ENCODE results near the gene TTC9.
"Not testable (repeated sequence)": the region's sequence is repeated elsewhere in the genome, so short reads cannot be mapped to it uniquely, and the experiment has no call there.

TTC9 gene

GRCh38 chr14:70683983-70684382, 42.3 kb downstream of the TTC9 start:
- H3K4me1 ChIP-seq (ENCODE audit: control insufficient read depth, insufficient read depth, low read length, poor library complexity, severe bottlenecking): no peaks in the 10 kb centered on the region
- H3K9me3 ChIP-seq (ENCODE audit: control insufficient read depth, low read length): no peaks in the 10 kb centered on the region
- no peak overlapping the region for H3K27ac ChIP-seq (ENCODE audit: low read depth, low read length, severe bottlenecking)
- H3K4me3 ChIP-seq (ENCODE audit: extremely low read depth, insufficient read depth, low read length, poor library complexity, severe bottlenecking): no peak overlapping the region
- 84 to 88% methylated on average over 1 to 3 of the region's 6 CpGs for WGBS, 2 experiments (ENCODE audit: insufficient coverage in 2 of 2)
- no peaks in the 10 kb centered on the region for H3K36me3 ChIP-seq (ENCODE audit: control insufficient read depth, insufficient read depth, low read length)

- WGBS, 2 experiments (ENCODE audit: insufficient coverage in 2 of 2): 50 to 80% methylated on average over 1 to 5 of the region's 7 CpGs
- Histone ChIP-seq H3K36me3 (ENCODE audit: control insufficient read depth, insufficient read depth, low read length) (no peaks in the 10 kb centered on the region), H3K27ac (ENCODE audit: low read depth, low read length, severe bottlenecking) (no peak overlapping the region), H3K4me3 (ENCODE audit: extremely low read depth, insufficient read depth, low read length, poor library complexity, severe bottlenecking) (no peak overlapping the region), H3K9me3 (ENCODE audit: control insufficient read depth, low read length) (no peaks in the 10 kb centered on the region), H3K4me1 (ENCODE audit: control insufficient read depth, insufficient read depth, low read length, poor library complexity, severe bottlenecking) (no peaks in the 10 kb centered on the region)
Measured at GRCh38 chr14:70685474-70686197, 43.9 kb downstream of the TTC9 start.

GRCh38 chr14:70692210-70692609, 50.5 kb downstream of the TTC9 start:
- Histone ChIP-seq H3K4me1 (ENCODE audit: control insufficient read depth, insufficient read depth, low read length, poor library complexity, severe bottlenecking) (no peaks in the 10 kb centered on the region), H3K9me3 (ENCODE audit: control insufficient read depth, low read length) (no peaks in the 10 kb centered on the region)
- WGBS, 2 experiments (ENCODE audit: insufficient coverage in 2 of 2): 83 to 84% methylated on average over 8 to 9 of the region's 10 CpGs

GRCh38 chr14:70696026-70696425, 54.3 kb downstream of the TTC9 start:
- WGBS, 2 experiments (ENCODE audit: insufficient coverage in 2 of 2): 80% methylated on average over 1 of the region's 2 CpGs; no CpG with 5 or more reads in 1 of the 2 experiments
- Histone ChIP-seq H3K27ac (ENCODE audit: low read depth, low read length, severe bottlenecking) (no peak overlapping the region), H3K4me3 (ENCODE audit: extremely low read depth, insufficient read depth, low read length, poor library complexity, severe bottlenecking) (no peak overlapping the region), H3K36me3 (ENCODE audit: control insufficient read depth, insufficient read depth, low read length) (no peaks in the 10 kb centered on the region), H3K9me3 (ENCODE audit: control insufficient read depth, low read length) (no peaks in the 10 kb centered on the region), H3K4me1 (ENCODE audit: control insufficient read depth, insufficient read depth, low read length, poor library complexity, severe bottlenecking) (peaks cover 7% of the 10 kb centered on the region)

More at GRCh38 chr14:70692210-70692609, 50.5 kb downstream of the TTC9 start:
- Histone ChIP-seq H3K36me3 (ENCODE audit: control insufficient read depth, insufficient read depth, low read length) (no peaks in the 10 kb centered on the region), H3K27ac (ENCODE audit: low read depth, low read length, severe bottlenecking) (no peak overlapping the region), H3K4me3 (ENCODE audit: extremely low read depth, insufficient read depth, low read length, poor library complexity, severe bottlenecking) (no peak overlapping the region)

- H3K4me3 ChIP-seq (ENCODE audit: extremely low read depth, insufficient read depth, low read length, poor library complexity, severe bottlenecking): no peak overlapping the region
- 94 to 100% methylated on average over 2 of the region's 2 CpGs for WGBS, 2 experiments (ENCODE audit: insufficient coverage in 2 of 2)
- no peaks in the 10 kb centered on the region for H3K9me3 ChIP-seq (ENCODE audit: control insufficient read depth, low read length)
- no peak overlapping the region for H3K27ac ChIP-seq (ENCODE audit: low read depth, low read length, severe bottlenecking)
- no peaks in the 10 kb centered on the region for H3K36me3 ChIP-seq (ENCODE audit: control insufficient read depth, insufficient read depth, low read length)
- H3K4me1 ChIP-seq (ENCODE audit: control insufficient read depth, insufficient read depth, low read length, poor library complexity, severe bottlenecking): peaks cover 7% of the 10 kb centered on the region
Measured at GRCh38 chr14:70697701-70698100, 56.0 kb downstream of the TTC9 start.

- Histone ChIP-seq H3K4me3 (ENCODE audit: extremely low read depth, insufficient read depth, low read length, poor library complexity, severe bottlenecking) (no peak overlapping the region), H3K4me1 (ENCODE audit: control insufficient read depth, insufficient read depth, low read length, poor library complexity, severe bottlenecking) (peaks cover 7% of the 10 kb centered on the region), H3K36me3 (ENCODE audit: control insufficient read depth, insufficient read depth, low read length) (no peaks in the 10 kb centered on the region), H3K9me3 (ENCODE audit: control insufficient read depth, low read length) (no peaks in the 10 kb centered on the region), H3K27ac (ENCODE audit: low read depth, low read length, severe bottlenecking) (no peak overlapping the region)
- WGBS, 2 experiments (ENCODE audit: insufficient coverage in 2 of 2): 92 to 100% methylated on average over 3 of the region's 3 CpGs
Measured at GRCh38 chr14:70698288-70698687, 56.6 kb downstream of the TTC9 start.

- no peaks in the 10 kb centered on the region for H3K36me3 ChIP-seq (ENCODE audit: control insufficient read depth, insufficient read depth, low read length)
- peaks cover 7% of the 10 kb centered on the region for H3K4me1 ChIP-seq (ENCODE audit: control insufficient read depth, insufficient read depth, low read length, poor library complexity, severe bottlenecking)
- no peak overlapping the region for H3K27ac ChIP-seq (ENCODE audit: low read depth, low read length, severe bottlenecking)
- no peaks in the 10 kb centered on the region for H3K9me3 ChIP-seq (ENCODE audit: control insufficient read depth, low read length)
- 88 to 97% methylated on average over 3 to 4 of the region's 5 CpGs for WGBS, 2 experiments (ENCODE audit: insufficient coverage in 2 of 2)
- H3K4me3 ChIP-seq (ENCODE audit: extremely low read depth, insufficient read depth, low read length, poor library complexity, severe bottlenecking): no peak overlapping the region
Measured at GRCh38 chr14:70699646-70700045, 57.9 kb downstream of the TTC9 start.

- WGBS, 2 experiments (ENCODE audit: insufficient coverage in 2 of 2): 91 to 96% methylated on average over 3 of the region's 4 CpGs
- peak overlapping the region; percentile 10 for H3K27ac ChIP-seq (ENCODE audit: low read depth, low read length, severe bottlenecking)
- H3K4me1 ChIP-seq (ENCODE audit: control insufficient read depth, insufficient read depth, low read length, poor library complexity, severe bottlenecking): peaks cover 7% of the 10 kb centered on the region
- no peaks in the 10 kb centered on the region for H3K36me3 ChIP-seq (ENCODE audit: control insufficient read depth, insufficient read depth, low read length)
- H3K4me3 ChIP-seq (ENCODE audit: extremely low read depth, insufficient read depth, low read length, poor library complexity, severe bottlenecking): no peak overlapping the region
- H3K9me3 ChIP-seq (ENCODE audit: control insufficient read depth, low read length): no peaks in the 10 kb centered on the region
Measured at GRCh38 chr14:70700955-70701585, 59.4 kb downstream of the TTC9 start.

GRCh38 chr14:70701610-70702009, 59.9 kb downstream of the TTC9 start:
- H3K36me3 ChIP-seq (ENCODE audit: control insufficient read depth, insufficient read depth, low read length): no peaks in the 10 kb centered on the region
- no peak overlapping the region for H3K4me3 ChIP-seq (ENCODE audit: extremely low read depth, insufficient read depth, low read length, poor library complexity, severe bottlenecking)
- no peak overlapping the region for H3K27ac ChIP-seq (ENCODE audit: low read depth, low read length, severe bottlenecking)
- no peaks in the 10 kb centered on the region for H3K9me3 ChIP-seq (ENCODE audit: control insufficient read depth, low read length)
- H3K4me1 ChIP-seq (ENCODE audit: control insufficient read depth, insufficient read depth, low read length, poor library complexity, severe bottlenecking): peaks cover 12% of the 10 kb centered on the region

GRCh38 chr14:70702161-70702560, 60.4 kb downstream of the TTC9 start:
- Histone ChIP-seq H3K9me3 (ENCODE audit: control insufficient read depth, low read length) (no peaks in the 10 kb centered on the region), H3K27ac (ENCODE audit: low read depth, low read length, severe bottlenecking) (no peak overlapping the region), H3K36me3 (ENCODE audit: control insufficient read depth, insufficient read depth, low read length) (no peaks in the 10 kb centered on the region), H3K4me3 (ENCODE audit: extremely low read depth, insufficient read depth, low read length, poor library complexity, severe bottlenecking) (no peak overlapping the region), H3K4me1 (ENCODE audit: control insufficient read depth, insufficient read depth, low read length, poor library complexity, severe bottlenecking) (peaks cover 16% of the 10 kb centered on the region)
- WGBS, 2 experiments (ENCODE audit: insufficient coverage in 2 of 2): 61% methylated on average over 3 of the region's 3 CpGs; no CpG with 5 or more reads in 1 of the 2 experiments

- H3K36me3 ChIP-seq (ENCODE audit: control insufficient read depth, insufficient read depth, low read length); H3K9me3 ChIP-seq (ENCODE audit: control insufficient read depth, low read length); H3K4me1 ChIP-seq (ENCODE audit: control insufficient read depth, insufficient read depth, low read length, poor library complexity, severe bottlenecking); H3K27ac ChIP-seq (ENCODE audit: low read depth, low read length, severe bottlenecking); H3K4me3 ChIP-seq (ENCODE audit: extremely low read depth, insufficient read depth, low read length, poor library complexity, severe bottlenecking): not testable (repeated sequence)
- WGBS, 2 experiments (ENCODE audit: insufficient coverage in 2 of 2): no CpG with 5 or more reads among the region's 1 CpG
Measured at GRCh38 chr14:70703621-70704168, 62.0 kb downstream of the TTC9 start.
